SHP77 (cell line): ENCODE data around the gene PTPRU.

Source experiments
- DNase-seq, 2 experiments: peaks; one replicate each; lab custom pipeline; 2025; lab: John Stamatoyannopoulos, UW

Gene PTPRU

GRCh38 chr1:29364101-29364678, 127.9 kb downstream of the PTPRU start:
- no peak for DNase-seq

GRCh38 chr1:29365906-29366670, 129.8 kb downstream of the PTPRU start:
- no peak for DNase-seq

GRCh38 chr1:29368936-29369932, 132.9 kb downstream of the PTPRU start:
- no peak for DNase-seq

- DNase-seq = peak in 1 of 2 experiments; percentile 31
Measured at GRCh38 chr1:29370067-29370466, 133.7 kb downstream of the PTPRU start.

GRCh38 chr1:29371332-29371731, 135.0 kb downstream of the PTPRU start:
- no peak for DNase-seq

GRCh38 chr1:29372108-29372507, 135.8 kb downstream of the PTPRU start:
- no peak for DNase-seq
